Measurements from ENCODE around the gene DYNC1LI2.
A peak's percentile ranks its signal among the peaks of the same experiment; 100 is the strongest.

The DYNC1LI2 gene

DNA sequence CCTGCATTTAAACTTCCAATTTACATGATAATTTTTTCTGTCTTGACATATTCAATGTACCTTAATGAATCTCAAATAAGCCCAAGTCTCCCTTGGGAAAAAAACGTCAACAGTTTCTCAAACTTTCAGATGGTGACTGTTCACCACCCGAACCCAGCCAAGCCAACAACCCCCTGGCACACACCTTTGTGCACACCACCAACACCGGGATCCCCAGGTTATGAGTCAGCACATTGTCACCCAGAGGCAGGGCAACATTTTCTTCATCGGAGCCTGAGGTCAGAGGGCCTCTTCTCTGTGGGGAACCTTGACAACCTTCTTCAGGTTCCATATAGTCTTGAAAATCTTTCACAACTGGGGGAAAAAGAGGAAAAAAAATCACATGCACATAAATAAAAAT lies 15.5 kb downstream of the DYNC1LI2 start:
- no peak for DNase-seq

DNA sequence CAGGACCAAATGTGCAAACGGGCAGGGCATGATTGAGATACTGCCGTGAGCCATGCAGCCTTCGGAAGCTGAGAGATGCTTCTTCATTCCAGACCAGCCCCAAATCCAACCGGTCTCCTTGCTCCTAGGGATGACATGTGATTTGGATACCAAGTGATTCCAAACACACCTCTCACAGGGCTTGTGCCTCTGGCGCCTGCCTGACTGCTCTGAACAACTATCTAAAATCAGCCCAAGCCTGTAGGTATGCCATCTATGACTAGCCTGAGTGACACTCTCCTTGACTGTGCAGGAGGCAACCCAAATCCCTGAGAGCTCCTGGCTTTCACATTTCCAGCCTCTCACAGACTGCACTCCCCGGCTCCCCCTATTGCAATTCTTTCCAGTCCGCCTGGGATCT lies 20.3 kb downstream of the DYNC1LI2 start:
- no peak for DNase-seq

DNA sequence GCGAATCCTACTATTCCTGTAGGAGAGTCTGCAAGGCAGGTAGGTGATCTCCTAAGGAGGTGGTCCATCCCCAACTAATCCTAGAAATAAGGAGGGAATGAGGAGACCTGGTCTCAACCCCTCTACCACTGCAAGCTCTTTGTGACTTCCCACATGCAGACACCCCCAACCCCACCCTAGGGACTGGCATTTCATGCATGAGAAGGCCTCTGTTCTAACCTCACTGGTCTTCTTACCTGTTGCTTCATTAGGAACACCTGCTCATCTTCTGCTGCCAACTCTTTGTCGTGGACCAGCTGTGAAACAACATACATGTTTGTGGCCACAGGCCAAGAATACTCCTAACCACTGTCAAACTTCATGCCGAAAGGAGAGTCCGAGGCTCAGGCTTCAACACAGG lies 22.6 kb downstream of the DYNC1LI2 start:
- peak in 1 of 3 experiments; percentile 1 for DNase-seq

DNA sequence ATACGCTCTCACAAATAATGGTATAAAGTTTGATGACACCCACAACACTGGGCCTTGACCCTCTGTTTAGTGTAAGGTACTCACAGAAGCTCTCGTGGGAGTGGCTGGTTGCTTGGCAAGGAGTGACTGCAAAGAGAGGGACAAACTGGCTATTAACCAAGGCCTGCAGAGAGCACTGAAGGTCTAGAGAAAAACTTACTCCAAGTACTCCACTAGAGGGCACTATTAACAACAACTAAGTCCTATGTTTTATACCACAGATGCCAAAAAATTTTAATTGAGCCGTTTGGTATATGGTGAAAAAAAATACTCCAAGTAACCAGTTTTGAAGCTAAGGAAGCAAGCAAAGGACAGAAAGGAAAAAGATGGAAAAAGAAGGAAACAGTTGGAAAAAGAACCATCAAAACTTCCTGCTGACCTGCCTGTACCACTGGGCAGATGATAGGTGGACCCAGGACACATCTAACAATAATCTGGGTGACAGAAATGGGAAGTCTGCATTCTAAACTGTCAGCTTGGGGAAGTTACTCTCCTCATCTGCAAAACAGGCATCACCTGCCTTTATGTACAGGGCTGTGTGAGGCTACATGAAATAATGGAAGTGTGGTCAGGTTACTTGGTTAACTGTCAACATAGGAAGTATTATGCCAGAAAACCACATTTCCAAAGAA lies 23.2 kb downstream of the DYNC1LI2 start:
- peak in 2 of 3 experiments; percentile 9 to 61 for DNase-seq

DNA sequence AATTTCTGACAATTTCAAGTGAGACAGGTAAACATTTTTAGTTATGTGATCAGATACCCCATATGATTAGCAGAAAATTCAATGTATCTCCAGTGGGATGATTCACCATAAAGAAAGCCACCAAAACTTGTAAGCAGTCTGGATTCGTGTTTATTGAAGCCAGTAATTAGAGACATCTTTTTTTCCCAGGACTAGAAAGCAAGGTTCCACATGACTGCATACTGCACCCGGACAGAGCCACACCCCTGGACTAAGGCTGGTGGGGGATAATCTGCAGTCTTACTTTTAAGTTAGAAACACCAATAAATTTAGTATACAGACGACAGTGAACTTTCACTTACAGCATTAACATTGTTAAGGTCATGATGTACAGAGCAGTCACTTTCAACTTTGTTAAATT lies 30.6 kb downstream of the DYNC1LI2 start:
- peak in 1 of 3 experiments; percentile 1 for DNase-seq

DNA sequence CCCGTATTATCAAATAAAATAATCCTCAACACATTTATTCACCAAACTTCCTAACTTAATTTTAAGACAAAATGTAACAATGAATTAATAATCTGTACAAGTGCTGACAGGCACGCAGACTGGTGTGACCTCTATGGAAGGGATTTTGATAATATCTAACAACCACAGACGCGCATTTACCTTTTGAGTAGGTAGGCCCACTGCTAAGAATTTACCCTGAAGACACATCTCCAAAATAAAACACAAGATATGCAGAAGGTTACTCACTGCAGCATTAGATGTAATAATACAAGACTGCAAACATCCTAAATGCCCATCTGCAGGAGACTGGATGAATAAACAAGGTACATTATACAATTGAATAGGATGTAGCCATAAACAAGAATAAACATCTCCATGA lies 32.2 kb downstream of the DYNC1LI2 start:
- no peak for DNase-seq

DNA sequence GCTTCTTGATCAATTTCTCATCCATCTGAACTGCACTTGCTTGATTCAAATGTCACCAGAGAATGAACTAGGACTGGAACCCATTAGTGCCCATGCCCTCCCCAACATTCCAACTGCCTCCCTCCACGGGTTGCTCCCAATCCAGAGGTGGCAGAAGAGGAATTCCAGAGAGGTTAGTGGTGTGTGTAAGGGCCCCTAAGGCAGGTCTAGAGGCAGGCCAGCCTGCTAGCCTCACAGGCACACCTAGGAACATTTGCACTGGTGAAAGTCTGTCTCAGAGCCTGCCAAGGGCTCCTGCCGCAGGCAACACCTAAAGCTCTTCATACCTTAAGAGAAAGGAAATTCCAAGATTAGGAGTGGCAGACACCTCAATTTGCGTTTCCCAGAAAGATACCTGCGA lies 33.6 kb downstream of the DYNC1LI2 start:
- no peak for DNase-seq

DNA sequence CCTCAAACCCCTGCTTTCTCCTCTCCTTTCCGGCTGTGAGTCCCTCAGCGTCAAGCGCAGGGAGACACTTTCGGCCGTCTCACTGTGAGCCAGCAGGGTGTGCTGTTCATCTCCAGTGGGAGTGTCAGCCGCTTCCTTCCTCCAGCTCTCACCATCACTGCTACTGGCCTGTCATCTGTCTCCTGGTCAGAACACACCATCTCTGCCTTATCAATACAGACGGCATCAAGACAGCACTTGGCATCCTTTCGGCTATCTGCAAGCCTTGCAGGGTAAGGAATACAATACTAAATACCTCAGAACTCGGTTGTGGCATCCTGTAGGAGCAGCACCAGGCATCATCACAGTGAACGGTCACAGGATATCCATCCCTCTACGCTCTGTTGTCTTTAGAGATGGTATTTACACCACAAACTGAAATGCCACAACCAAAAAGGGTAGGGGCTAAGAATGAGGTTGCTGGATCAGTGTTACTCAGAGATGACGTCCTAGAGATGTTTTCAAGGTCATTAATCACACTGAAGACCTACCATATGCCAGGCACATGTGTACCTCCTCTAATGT lies 34.2 kb downstream of the DYNC1LI2 start:
- no peak for DNase-seq

DNA sequence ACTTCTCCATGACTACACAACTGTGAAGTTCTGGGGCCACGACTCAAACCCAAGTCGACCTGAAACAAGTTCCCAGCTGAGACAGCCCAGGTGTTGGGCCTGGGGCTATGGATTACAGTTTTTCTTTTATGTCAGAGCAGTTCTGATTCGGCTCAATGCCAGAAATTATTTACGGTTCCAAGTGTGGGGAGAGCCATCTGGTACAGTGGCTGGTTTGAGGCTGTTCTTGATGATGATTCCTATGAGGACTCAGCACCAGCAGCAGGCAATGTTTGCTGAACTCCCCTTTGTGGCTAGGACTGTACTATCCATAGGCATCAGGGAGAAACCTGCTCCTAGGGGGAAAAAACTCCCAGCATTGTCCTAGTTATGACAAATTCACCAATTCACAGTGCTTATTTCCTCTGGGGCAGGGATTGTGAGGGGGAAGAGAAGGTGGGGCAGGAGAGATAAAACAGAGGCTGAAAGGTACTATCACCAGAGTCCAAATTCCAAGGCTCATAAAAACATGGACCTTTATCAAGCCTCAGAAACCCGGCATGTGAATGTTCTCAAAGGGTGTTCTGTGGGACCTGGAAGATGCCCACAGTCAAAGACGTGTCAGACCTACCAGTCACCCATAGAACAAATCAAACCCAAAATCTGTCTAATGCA lies 36.6 kb downstream of the DYNC1LI2 start:
- DNase-seq, result peak in 1 of 3 experiments; percentile 48

DNA sequence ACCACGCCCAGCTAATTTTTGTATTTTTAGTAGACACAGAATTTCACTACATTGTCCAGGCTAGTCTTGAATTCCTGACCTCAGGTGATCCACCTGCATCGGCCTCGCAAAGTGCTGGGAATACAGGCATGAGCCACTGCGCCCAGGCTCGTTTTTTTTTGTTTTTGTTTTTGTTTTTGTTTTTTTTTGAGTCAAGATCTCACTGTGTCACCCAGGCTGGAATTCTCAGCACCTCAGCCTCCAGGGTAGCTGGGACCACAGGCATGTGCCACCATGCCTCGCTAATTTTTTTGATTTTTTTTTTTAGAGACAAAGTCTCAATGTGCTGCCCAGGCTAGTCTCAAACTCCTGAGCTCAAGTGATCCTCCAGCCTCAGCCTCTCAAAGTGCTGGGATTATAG lies 37.3 kb downstream of the DYNC1LI2 start:
- no peak for DNase-seq

DNA sequence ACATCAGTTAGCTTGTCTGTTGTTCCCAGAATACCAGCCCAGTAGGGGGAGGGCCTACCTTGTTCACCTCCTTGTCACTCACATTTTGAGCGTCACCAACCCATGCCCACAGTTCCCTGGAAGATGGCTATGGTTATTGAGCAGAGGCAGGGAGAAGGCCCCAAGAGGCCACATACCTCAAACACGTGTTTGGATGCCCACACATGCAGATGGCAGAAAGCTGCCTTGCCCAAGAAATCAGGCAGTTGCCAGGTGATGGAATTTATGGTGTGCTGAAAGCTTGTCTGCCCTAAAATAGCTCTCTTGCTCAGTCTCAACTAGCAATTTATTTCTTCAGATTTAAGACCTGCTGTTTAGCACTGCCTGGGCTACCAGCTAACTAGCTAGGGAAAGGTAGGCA lies 38.3 kb downstream of the DYNC1LI2 start:
- DNase-seq, result no peak

DNA sequence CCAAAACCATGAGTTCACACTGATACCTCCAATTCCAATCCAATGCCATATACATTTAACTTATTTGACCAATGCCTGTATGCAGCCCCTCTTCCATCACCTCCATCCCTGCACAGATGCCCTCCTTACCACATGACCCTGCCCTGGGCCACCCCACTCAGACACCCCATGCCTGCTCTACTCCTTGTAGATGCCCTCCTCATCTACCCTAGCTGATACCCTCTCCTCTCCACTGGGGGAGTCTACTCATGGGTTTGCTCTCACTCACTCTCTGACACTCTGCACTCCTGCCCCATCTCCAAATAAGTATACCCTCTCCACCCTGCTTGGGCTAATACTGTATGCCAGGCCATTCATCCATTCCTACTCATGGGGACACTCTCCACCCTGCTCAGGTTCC lies 38.9 kb downstream of the DYNC1LI2 start:
- DNase-seq, result no peak

DNA sequence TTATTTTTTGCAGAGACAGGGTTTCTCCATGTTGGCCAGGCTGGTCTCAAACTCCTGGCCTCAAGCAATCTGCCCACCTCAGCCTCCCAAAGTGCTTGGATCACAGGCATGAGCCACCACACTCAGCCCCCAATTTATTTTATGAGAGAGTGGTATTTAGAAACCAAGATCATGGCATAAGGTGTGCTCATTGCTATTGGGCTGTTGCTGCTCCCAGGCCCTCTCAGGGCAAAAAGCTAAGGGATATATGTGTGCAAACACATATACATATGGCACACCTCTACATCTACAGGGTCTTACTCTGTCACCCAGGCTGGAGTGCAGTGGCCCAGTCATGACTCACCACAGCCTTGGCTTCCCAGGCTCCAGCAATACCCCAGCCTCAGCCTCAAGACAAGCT lies 39.8 kb downstream of the DYNC1LI2 start:
- no peak for DNase-seq

DNA sequence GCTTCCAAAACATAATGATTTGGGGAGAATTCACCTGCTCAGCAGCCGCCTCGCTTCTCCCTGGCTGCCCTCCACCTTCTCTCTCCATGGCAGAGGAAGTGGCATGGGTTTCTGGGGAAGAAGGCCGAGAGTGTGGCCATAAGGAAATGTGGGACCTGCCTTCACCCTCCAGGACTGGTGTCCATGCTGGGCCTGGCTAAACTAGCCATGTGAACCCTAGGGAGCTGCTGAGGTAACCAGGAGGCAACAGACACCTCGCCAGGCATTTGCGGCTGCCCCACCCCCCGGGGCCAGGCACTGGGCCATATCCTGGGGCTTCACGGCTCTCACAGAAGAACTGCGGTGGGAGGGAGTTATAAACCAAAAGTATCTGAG lies 44.9 kb downstream of the DYNC1LI2 start:
- DNase-seq, result no peak

DNA sequence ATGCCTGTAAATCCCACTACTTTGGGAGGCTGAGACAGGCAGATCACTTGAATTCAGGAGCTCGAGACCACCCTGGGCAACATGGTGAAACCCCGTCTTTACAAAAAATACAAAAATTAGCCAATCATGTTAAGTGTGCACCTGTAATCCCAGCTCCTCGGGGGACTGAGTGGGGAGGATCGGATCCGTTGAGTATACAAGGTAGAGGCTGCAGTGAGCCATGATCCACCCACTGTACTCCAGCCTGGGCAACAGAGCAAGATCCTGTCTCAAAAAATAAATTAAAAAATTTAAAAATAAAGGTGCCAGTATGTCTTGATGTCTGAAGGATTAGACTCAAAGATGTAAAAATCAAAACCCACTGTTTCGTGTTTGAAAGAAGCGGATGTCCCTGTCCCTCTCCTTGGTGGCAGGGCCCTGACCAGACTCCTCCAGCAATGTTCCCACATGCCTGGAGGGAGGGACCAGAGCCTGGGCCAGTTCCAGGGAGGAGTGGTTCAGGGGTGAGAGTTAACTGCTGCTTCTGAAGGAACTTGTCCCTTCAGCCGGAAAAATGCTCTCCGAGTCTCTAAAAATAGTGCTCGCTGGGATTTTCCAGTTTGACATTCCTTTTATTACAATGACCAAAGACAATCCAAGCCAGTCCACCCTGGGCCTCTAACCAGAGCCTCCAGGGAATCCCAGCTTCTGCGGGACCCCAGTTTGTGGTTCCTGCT lies 45.5 kb downstream of the DYNC1LI2 start:
- no peak for DNase-seq

DNA sequence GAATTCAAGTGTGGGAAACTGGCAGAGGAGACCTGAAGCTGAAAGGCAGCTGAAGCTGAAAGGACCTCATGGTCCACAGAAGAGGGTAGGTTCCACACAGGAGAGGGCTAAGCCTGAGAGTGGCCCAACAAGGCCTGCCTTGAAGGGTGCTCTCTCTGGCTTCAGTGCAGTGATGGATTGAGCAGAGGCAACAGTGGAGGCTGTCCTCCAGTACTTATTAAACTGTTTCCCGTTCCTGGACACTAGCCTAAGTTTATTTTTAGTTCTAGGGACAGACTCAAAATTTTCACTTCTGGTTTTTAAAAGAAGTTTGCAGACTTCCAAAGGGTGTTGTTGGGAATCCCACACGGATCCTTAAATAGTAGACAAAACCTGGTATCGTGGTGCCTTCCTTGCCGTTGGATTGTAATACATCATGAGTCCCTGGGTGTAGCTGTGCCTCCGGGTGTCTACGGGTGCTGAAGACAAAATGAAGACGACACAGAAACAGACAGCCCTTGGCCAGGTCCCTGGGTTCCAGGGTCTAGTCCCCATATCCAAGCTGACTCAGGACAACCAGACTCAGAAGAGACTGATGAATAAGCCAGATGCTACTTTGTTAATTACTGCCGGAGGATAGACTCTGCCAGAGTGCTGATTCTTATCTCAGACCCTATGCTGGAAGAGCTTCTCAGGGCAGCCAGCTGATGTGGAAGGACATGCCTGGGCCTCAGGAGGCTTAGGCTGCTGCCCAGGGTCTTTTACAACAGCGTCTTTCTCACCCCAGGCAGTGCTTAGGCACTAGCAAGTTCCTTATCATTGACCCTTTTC lies 47.8 kb downstream of the DYNC1LI2 start:
- DNase-seq, result no peak

DNA sequence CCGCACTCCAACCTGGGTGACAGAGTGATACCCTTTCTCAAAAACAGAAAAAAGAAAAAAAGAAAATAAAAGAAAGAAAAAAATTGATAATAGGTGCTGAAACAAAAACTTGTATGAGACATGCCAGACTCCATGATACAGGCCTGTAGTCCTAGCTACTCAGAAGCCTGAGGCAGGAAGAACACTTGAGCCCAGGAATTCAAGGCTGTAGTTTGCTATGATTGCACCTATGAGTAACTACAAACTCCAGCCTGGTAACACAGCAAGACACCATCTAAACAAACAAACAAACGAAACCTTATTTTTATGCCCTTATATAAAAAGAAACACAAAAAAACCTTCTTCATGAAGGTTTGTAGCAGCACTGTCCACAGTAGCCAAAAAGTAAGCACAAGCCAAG lies 49.9 kb downstream of the DYNC1LI2 start:
- DNase-seq, result no peak

DNA sequence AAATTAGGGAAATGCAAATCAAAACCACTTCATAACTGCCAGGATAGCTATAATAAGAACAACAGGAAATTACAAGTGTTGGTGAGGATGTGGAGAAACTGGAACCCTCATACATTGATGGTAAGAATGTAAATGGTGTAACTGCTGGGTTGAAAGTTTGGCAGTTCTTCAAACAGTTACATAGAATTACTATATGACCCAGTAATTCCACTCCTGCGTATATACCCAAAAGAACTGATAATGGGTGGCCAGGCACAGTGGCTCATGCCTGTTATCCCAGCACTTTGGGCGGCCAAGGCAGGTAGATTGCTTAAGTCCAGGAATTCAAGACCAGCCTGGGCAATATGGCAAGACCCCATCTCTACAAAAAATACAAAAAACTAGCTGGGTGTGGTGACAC lies 50.4 kb downstream of the DYNC1LI2 start:
- no peak for DNase-seq

DNA sequence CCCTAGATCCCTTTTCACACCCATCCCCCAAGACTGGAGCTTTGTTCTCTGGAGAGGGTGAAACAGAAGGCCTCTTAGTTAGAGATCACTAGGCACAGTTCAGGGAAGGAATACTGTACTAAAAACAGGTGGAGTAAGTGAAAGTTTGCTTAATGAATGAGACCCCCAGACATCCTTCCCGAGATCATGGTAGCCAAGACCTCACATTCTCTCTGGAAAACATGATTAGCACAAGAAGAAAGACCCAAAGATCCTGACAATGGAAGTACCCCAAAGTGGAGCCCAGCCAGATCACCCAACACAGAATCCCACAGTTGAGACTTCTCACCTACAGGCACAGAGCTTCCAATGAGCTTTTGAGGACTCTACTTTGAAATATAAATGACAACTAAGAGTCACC lies 51.5 kb downstream of the DYNC1LI2 start:
- no peak for DNase-seq

DNA sequence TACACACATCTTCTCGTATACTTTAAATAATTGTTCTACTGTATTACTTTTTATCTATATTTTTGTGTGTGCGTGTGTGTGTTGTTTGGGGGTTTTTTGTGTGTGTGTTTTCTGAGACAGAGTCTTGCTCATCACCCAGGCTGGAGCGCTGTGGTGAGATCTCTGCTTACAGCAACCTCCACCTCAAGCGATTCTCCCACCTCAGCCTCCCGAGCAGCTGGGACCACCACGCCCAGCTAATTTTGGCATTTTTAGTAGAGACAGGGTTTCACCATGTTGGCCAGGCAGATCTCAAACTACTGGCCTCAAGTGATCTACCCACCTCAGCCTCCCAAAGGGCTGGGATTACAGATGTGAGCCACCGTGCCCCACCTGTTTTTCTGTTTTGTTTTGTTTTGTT lies 53.4 kb downstream of the DYNC1LI2 start:
- no peak for DNase-seq

DNA sequence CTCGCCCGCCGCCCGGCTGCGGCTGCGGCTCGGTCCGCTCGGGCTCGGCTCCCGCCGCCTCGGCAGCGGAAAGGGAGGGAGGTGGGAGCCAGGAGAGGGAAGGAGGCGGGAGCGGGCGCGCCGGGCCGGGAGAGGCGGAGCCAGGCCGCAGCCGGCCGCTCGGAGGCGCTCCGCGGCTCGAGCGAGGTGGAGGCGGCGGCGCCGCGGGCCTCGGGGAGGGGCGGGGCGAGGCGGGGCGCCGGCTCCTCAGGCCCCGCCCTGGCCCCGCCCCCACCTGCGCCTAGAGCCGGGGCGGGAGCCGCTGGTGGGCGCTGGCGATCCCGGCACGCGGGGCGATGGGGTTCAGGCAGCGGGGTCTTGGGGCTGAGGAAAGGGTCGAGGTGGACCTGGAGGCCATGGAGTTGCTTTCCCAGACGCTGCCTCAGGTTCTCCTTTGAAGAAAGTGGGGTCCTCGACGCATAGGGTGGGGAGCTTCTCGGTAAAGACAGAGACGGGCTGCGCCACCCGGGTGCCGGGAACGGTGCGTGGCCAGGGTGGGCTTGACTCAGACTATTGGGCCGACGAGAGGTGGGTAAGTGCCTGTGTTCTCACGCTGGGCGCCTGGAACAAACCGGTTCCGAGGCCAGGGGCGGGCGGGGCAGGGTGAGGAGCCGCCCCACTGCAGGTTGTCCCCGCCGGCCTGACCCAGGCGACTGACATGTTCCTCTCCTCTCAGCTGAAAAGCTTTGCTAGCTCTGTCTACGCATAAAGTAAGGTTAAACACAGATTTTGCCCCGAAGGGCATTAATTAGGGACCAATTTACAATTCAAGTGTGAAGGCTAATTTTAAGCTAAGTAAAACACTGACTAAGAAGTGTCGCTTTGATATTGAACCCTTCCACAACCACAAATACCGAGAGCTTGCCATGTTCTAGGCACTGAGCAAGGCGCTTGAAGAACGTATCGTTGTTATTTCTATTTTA lies 54.5 kb downstream of the DYNC1LI2 start, which contains the start of gene CMTM4:
CMTM4 (minus strand) TSS at position 75 of the 962 bp plus-strand sequence. CDS start 218 bp downstream, outside the sequence.
- DNase-seq, result peak; percentile 79 to 86 (median 81)

All from NCI-H1417 (cell line).